ENCODE data around the gene NIT2.
A peak's percentile ranks its signal among the peaks of the same experiment; 100 is the strongest.

NIT2 gene

DNA sequence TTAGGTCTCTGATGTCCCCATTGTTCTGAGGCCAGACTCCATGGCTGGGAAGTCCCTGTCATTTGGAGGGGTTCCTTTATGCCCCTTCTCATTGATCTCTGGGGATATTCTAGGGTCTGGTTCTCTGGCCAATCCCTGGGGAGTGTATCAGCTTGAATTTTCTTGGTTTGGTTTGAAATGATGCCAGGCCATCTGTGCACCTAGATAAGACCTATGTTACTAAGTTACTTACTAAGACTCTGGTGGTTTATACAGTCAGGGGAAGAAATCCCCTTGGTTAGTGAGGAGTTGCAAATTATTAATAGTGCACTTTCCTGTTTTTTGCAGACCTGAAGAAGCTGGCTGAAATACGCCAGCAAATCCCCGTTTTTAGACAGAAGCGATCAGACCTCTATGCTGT, 20.3 kb downstream of the NIT2 start:
- TF ChIP-seq CTCF (IDR thresholded peaks at IDR 0.05; ENCODE audit: insufficient read depth, low read depth, low read length, missing control alignments) = no peak
- no peak overlapping the region for H3K4me3 ChIP-seq (ENCODE audit: low read length)
- no peak for DNase-seq (ENCODE audit: low read depth)

DNA sequence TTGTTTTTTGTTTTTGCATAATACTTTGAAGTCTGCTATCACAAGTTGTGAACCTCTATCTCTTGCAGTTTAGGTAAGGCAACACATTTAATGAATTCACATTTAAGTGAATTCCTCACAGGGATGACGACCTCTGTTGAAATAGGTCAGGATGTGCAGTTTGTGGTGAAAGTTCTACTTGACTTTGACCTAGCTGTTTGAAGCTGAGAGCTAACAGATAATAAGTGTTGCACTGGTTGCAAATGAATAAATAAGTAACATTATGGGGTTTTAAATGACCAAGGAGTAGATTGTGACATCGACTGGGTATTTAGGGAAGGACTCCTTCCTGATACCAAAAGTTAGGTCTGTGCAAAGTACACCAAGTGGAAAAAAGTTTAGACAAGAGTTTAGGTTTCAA, 23.9 kb downstream of the NIT2 start:
- no peak for TF ChIP-seq CTCF (IDR thresholded peaks at IDR 0.05; ENCODE audit: insufficient read depth, low read depth, low read length, missing control alignments)
- no peak for DNase-seq (ENCODE audit: low read depth)
- H3K4me3 ChIP-seq (ENCODE audit: low read length) = no peak overlapping the region

GRCh38 chr3:100359035-100359434, 24.5 kb downstream of the NIT2 start:
- H3K4me3 ChIP-seq (ENCODE audit: low read length) = no peak overlapping the region
- DNase-seq (ENCODE audit: low read depth) = no peak
- TF ChIP-seq CTCF (IDR thresholded peaks at IDR 0.05; ENCODE audit: insufficient read depth, low read depth, low read length, missing control alignments) = no peak

GRCh38 chr3:100360757-100361496, 26.4 kb downstream of the NIT2 start:
- DNase-seq (ENCODE audit: low read depth) = peak; percentile 53
- no peak overlapping the region for H3K4me3 ChIP-seq (ENCODE audit: low read length)
- no peak for TF ChIP-seq CTCF (IDR thresholded peaks at IDR 0.05; ENCODE audit: insufficient read depth, low read depth, low read length, missing control alignments)

DNA sequence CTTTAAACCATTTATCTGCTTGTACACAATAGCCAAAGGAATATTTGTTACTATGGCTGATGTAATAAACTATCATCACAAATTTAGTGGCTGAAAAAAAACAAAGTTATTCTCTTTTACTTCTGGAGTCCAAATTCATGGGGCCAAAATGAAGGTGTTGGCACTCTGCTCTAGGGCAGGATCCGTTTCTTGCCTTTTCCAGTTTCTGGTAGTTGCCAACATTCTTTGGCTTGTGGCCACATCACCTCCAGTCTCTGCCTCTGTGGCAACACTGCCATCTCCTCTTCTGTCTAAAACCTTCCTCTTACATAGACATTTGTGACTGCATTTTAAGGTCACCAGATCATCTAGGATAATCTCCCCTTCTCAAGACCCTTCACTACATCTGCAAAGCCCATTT, 27.3 kb downstream of the NIT2 start:
- no peak overlapping the region for H3K4me3 ChIP-seq (ENCODE audit: low read length)
- no peak for TF ChIP-seq CTCF (IDR thresholded peaks at IDR 0.05; ENCODE audit: insufficient read depth, low read depth, low read length, missing control alignments)
- DNase-seq (ENCODE audit: low read depth) = no peak

DNA sequence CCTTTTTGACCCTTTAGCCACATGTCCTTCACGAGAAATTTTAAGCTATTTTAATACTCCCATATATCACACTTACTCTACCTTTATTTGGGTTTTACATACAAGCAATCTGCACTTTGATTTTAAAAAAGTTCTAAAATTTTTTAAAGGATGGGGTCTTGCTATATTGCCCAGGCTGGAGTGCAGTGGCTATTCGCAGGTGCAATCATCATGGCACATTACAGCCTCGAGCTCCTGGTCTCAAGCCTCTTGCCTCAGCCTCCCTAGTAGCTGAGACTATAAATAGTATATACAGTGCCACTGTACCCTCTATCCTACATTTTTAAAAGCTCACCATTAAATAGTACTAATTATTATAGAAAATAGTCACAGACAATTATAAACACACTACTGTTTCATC, 29.9 kb downstream of the NIT2 start:
- no peak overlapping the region for H3K4me3 ChIP-seq (ENCODE audit: low read length)
- TF ChIP-seq CTCF (IDR thresholded peaks at IDR 0.05; ENCODE audit: insufficient read depth, low read depth, low read length, missing control alignments) = no peak
- no peak for DNase-seq (ENCODE audit: low read depth)

DNA sequence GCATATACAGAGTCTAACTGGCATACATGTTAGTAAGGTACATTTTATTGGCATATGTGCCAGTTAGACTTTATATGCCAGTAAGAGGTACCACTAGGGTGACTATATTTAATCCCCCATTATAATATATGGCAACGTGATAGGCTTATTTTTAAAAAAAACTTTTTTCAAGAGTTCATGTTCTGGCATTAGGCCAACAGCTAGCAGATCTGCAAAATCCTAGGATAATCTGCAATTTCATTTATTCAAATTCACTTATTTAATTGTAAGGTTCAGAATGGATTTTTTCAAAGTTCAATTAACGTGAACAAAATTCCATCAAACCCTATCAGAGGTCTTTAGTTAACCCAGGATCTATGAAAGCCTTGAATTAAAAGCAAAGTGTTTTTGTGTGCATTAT, 31.9 kb downstream of the NIT2 start:
- no peak for TF ChIP-seq CTCF (IDR thresholded peaks at IDR 0.05; ENCODE audit: insufficient read depth, low read depth, low read length, missing control alignments)
- no peak overlapping the region for H3K4me3 ChIP-seq (ENCODE audit: low read length)
- DNase-seq (ENCODE audit: low read depth) = no peak
